HEK293 (cell line): ENCODE measurements around the gene NTSR2.

Experiments
- CTCF ChIA-PET: fragments of 350-600 bp; formaldehyde crosslinking; extraction: SDS; loops from one replicate; lab custom pipeline; 2021; ENCODE audit warnings: antibody characterized with exemption; lab: Yijun Ruan, JAX
- POLR2A ChIA-PET: fragments of 300-600 bp; formaldehyde crosslinking; extraction: SDS; loops from one replicate; lab custom pipeline; 2020; ENCODE audit warnings: antibody characterized with exemption, inconsistent platforms; lab: Yijun Ruan, JAX
- H3K27ac ChIP-seq: fragments of 200-500 bp; sonication (Bioruptor generic); 2 replicates; pipeline ENCODE4 v1.5.1; 2014; ENCODE audit warnings: low read depth, low read length, control low read depth, inconsistent platforms; ENCODE audit errors: extremely low read depth
- H3K36me3 ChIP-seq, 2 experiments: fragments of 200-500 bp in 1 of 2; sonication (Bioruptor generic) in 1 of 2; 1 replicate in 1 of 2; 2 replicates in 1 of 2; pipeline ENCODE4 v1.5.1; 2014 to 2017; ENCODE audit warnings: inconsistent platforms in 2 of 2, low read length in 2 of 2; ENCODE audit not compliant: control insufficient read depth in 2 of 2, insufficient read depth in 1 of 2
- H3K4me1 ChIP-seq: fragments of 200-500 bp; sonication (Bioruptor generic); 2 replicates; pipeline ENCODE4 v1.5.1; 2014; ENCODE audit warnings: mild to moderate bottlenecking, low read length, inconsistent platforms; ENCODE audit not compliant: control insufficient read depth, insufficient read depth
- H3K4me3 ChIP-seq: 2 replicates; pipeline ENCODE4 v1.5.1; 2011; ENCODE audit warnings: low read depth, mild to moderate bottlenecking, control low read depth, low read length, moderate library complexity
- H3K9me3 ChIP-seq: fragments of 200-500 bp; sonication (Bioruptor generic); 2 replicates; pipeline ENCODE4 v1.5.1; 2014; ENCODE audit warnings: low read depth, low read length, inconsistent platforms; ENCODE audit not compliant: control insufficient read depth, insufficient read depth
- EGR2 ChIP-seq: fragments of 450-650 bp; formaldehyde crosslinking; IDR thresholded peaks from 2 replicates; pipeline ENCODE4 v1.5.1; 2016; ENCODE audit warnings: low read depth, missing biosample characterization, missing genetic modification characterization
- HOXC10 ChIP-seq: sonication (generic); formaldehyde crosslinking; IDR thresholded peaks from 2 replicates; pipeline ENCODE4 v1.8.1; 2023; ENCODE audit warnings: mild to moderate bottlenecking, missing genetic modification reagents
- KLF17 ChIP-seq: fragments of 450-650 bp; formaldehyde crosslinking; IDR thresholded peaks from 2 replicates; pipeline ENCODE4 v1.5.1; 2016; ENCODE audit warnings: missing biosample characterization, missing genetic modification characterization
- PRDM1 ChIP-seq: fragments of 450-650 bp; formaldehyde crosslinking; IDR thresholded peaks from 2 replicates; pipeline ENCODE4; 2016; ENCODE audit warnings: missing biosample characterization, missing genetic modification characterization
- SCRT2 ChIP-seq: fragments of 450-650 bp; formaldehyde crosslinking; IDR thresholded peaks from 2 replicates; pipeline ENCODE4 v1.5.1; 2016; ENCODE audit warnings: missing biosample characterization, missing genetic modification characterization
- ZBTB48 ChIP-seq: fragments of 450-650 bp; formaldehyde crosslinking; IDR thresholded peaks from 2 replicates; pipeline ENCODE4 v1.5.1; 2016; ENCODE audit warnings: missing biosample characterization, missing genetic modification characterization
- ZBTB7A ChIP-seq: fragments of 450-650 bp; formaldehyde crosslinking; IDR thresholded peaks from 2 replicates; pipeline ENCODE4 v1.5.1; 2016; ENCODE audit warnings: low read depth, missing biosample characterization, missing genetic modification characterization
- ZFP41 ChIP-seq: fragments of 450-650 bp; formaldehyde crosslinking; IDR thresholded peaks from 2 replicates; pipeline ENCODE4 v1.5.1; 2016; ENCODE audit warnings: missing biosample characterization, missing genetic modification characterization, borderline replicate concordance
- ZNF146 ChIP-seq: fragments of 450-650 bp; formaldehyde crosslinking; IDR thresholded peaks from 2 replicates; pipeline ENCODE4 v1.5.1; 2016; ENCODE audit warnings: missing biosample characterization, missing genetic modification characterization
- ZNF335 ChIP-seq: fragments of 450-650 bp; formaldehyde crosslinking; conservative IDR thresholded peaks from 2 replicates; pipeline ENCODE4 v1.5.1; 2016; ENCODE audit warnings: missing biosample characterization, missing genetic modification characterization
- ZNF510 ChIP-seq: fragments of 450-650 bp; formaldehyde crosslinking; IDR thresholded peaks from 2 replicates; pipeline ENCODE4 v1.5.1; 2018; ENCODE audit warnings: mild to moderate bottlenecking, missing genetic modification characterization, missing biosample characterization; ENCODE audit not compliant: insufficient replicate concordance
- ZNF513 ChIP-seq: fragments of 450-650 bp; IDR thresholded peaks from 2 replicates; pipeline ENCODE4 v1.5.1; 2018; ENCODE audit warnings: missing biosample characterization, missing genetic modification characterization
- ZNF560 ChIP-seq: fragments of 450-650 bp; formaldehyde crosslinking; IDR thresholded peaks from 2 replicates; pipeline ENCODE4 v1.5.1; 2017; ENCODE audit warnings: missing biosample characterization, missing genetic modification characterization, borderline replicate concordance
- ZNF596 ChIP-seq: fragments of 450-650 bp; IDR thresholded peaks from 2 replicates; pipeline ENCODE4 v1.5.0; 2018; ENCODE audit warnings: missing biosample characterization, mild to moderate bottlenecking, missing genetic modification characterization, moderate library complexity
- ZNF701 ChIP-seq: fragments of 450-650 bp; formaldehyde crosslinking; IDR thresholded peaks from 2 replicates; pipeline ENCODE4 v1.5.1; 2016; ENCODE audit warnings: missing biosample characterization, missing genetic modification characterization
- ZNF776 ChIP-seq: fragments of 450-650 bp; formaldehyde crosslinking; IDR thresholded peaks from 2 replicates; pipeline ENCODE4 v1.5.0; 2017; ENCODE audit warnings: missing biosample characterization, missing genetic modification characterization, borderline replicate concordance
- ZNF791 ChIP-seq: fragments of 450-650 bp; formaldehyde crosslinking; IDR thresholded peaks from 2 replicates; pipeline ENCODE4 v1.5.1; 2016; ENCODE audit warnings: missing biosample characterization, missing genetic modification characterization
- ZSCAN18 ChIP-seq: fragments of 450-650 bp; formaldehyde crosslinking; IDR thresholded peaks from 2 replicates; pipeline ENCODE4 v1.5.1; 2016; ENCODE audit warnings: missing biosample characterization, missing genetic modification characterization
- TF ChIP-seq, protein P1 (sequence below): fragments of 450-650 bp; formaldehyde crosslinking; IDR thresholded peaks from 2 replicates; pipeline ENCODE4 v1.5.1; 2016; ENCODE audit warnings: missing biosample characterization, missing genetic modification characterization
- TF ChIP-seq, protein P2 (sequence below): fragments of 450-650 bp; formaldehyde crosslinking; IDR thresholded peaks from 2 replicates; pipeline ENCODE4 v1.5.1; 2016; ENCODE audit warnings: missing biosample characterization, missing genetic modification characterization
- TF ChIP-seq, protein P3 (sequence below): fragments of 450-650 bp; formaldehyde crosslinking; IDR thresholded peaks from 2 replicates; pipeline ENCODE4 v1.5.1; 2017; ENCODE audit warnings: missing biosample characterization, missing genetic modification characterization
- TF ChIP-seq, protein P4 (sequence below): fragments of 450-650 bp; formaldehyde crosslinking; IDR thresholded peaks from 2 replicates; pipeline ENCODE4 v1.5.1; 2016; ENCODE audit warnings: missing biosample characterization, missing genetic modification characterization

NTSR2 gene

GRCh38 chr2:11711354-11711716 is 41.3 kb upstream of the NTSR2 start:
- CTCF ChIA-PET: interaction anchor here (0.7 to 1.9 kb wide), 3 partner anchors 12 to 33 kb away, joined by 3 to 7 read pairs (median 6); no protein-coding TSS in a partner anchor
- Histone ChIP-seq H3K27ac (no peak overlapping the region), H3K4me3 (no peak overlapping the region), H3K36me3 (no peaks in the 10 kb centered on the region), H3K9me3 (no peaks in the 10 kb centered on the region), H3K4me1 (no peaks in the 10 kb centered on the region)
- TF ChIP-seq SCRT2 (no peak), ZFP41 (no peak), PRDM1 (tag by site-specific recombination) (no peak), ZNF701 (no peak), ZNF146 (no peak), ZNF510 (tag by site-specific recombination) (no peak), ZNF335 (tag by site-specific recombination) (no peak), ZSCAN18 (no peak)
- TF ChIP-seq, protein P1, sequence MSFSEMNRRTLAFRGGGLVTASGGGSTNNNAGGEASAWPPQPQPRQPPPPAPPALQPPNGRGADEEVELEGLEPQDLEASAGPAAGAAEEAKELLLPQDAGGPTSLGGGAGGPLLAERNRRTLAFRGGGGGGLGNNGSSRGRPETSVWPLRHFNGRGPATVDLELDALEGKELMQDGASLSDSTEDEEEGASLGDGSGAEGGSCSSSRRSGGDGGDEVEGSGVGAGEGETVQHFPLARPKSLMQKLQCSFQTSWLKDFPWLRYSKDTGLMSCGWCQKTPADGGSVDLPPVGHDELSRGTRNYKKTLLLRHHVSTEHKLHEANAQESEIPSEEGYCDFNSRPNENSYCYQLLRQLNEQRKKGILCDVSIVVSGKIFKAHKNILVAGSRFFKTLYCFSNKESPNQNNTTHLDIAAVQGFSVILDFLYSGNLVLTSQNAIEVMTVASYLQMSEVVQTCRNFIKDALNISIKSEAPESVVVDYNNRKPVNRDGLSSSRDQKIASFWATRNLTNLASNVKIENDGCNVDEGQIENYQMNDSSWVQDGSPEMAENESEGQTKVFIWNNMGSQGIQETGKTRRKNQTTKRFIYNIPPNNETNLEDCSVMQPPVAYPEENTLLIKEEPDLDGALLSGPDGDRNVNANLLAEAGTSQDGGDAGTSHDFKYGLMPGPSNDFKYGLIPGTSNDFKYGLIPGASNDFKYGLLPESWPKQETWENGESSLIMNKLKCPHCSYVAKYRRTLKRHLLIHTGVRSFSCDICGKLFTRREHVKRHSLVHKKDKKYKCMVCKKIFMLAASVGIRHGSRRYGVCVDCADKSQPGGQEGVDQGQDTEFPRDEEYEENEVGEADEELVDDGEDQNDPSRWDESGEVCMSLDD: no peak
- TF ChIP-seq, protein P2, sequence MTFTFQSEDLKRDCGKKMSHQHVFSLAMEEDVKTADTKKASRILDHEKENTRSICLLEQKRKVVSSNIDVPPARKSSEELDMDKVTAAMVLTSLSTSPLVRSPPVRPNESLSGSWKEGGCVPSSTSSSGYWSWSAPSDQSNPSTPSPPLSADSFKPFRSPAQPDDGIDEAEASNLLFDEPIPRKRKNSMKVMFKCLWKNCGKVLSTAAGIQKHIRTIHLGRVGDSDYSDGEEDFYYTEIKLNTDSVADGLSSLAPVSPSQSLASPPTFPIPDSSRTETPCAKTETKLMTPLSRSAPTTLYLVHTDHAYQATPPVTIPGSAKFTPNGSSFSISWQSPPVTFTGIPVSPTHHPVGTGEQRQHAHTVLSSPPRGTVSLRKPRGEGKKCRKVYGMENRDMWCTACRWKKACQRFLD (tag by site-specific recombination): no peak
- TF ChIP-seq, protein P3, sequence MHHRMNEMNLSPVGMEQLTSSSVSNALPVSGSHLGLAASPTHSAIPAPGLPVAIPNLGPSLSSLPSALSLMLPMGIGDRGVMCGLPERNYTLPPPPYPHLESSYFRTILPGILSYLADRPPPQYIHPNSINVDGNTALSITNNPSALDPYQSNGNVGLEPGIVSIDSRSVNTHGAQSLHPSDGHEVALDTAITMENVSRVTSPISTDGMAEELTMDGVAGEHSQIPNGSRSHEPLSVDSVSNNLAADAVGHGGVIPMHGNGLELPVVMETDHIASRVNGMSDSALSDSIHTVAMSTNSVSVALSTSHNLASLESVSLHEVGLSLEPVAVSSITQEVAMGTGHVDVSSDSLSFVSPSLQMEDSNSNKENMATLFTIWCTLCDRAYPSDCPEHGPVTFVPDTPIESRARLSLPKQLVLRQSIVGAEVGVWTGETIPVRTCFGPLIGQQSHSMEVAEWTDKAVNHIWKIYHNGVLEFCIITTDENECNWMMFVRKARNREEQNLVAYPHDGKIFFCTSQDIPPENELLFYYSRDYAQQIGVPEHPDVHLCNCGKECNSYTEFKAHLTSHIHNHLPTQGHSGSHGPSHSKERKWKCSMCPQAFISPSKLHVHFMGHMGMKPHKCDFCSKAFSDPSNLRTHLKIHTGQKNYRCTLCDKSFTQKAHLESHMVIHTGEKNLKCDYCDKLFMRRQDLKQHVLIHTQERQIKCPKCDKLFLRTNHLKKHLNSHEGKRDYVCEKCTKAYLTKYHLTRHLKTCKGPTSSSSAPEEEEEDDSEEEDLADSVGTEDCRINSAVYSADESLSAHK: no peak
- TF ChIP-seq, protein P4, sequence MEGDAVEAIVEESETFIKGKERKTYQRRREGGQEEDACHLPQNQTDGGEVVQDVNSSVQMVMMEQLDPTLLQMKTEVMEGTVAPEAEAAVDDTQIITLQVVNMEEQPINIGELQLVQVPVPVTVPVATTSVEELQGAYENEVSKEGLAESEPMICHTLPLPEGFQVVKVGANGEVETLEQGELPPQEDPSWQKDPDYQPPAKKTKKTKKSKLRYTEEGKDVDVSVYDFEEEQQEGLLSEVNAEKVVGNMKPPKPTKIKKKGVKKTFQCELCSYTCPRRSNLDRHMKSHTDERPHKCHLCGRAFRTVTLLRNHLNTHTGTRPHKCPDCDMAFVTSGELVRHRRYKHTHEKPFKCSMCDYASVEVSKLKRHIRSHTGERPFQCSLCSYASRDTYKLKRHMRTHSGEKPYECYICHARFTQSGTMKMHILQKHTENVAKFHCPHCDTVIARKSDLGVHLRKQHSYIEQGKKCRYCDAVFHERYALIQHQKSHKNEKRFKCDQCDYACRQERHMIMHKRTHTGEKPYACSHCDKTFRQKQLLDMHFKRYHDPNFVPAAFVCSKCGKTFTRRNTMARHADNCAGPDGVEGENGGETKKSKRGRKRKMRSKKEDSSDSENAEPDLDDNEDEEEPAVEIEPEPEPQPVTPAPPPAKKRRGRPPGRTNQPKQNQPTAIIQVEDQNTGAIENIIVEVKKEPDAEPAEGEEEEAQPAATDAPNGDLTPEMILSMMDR (tag by site-specific recombination): no peak
- POLR2A ChIA-PET: no interaction called here

DNA sequence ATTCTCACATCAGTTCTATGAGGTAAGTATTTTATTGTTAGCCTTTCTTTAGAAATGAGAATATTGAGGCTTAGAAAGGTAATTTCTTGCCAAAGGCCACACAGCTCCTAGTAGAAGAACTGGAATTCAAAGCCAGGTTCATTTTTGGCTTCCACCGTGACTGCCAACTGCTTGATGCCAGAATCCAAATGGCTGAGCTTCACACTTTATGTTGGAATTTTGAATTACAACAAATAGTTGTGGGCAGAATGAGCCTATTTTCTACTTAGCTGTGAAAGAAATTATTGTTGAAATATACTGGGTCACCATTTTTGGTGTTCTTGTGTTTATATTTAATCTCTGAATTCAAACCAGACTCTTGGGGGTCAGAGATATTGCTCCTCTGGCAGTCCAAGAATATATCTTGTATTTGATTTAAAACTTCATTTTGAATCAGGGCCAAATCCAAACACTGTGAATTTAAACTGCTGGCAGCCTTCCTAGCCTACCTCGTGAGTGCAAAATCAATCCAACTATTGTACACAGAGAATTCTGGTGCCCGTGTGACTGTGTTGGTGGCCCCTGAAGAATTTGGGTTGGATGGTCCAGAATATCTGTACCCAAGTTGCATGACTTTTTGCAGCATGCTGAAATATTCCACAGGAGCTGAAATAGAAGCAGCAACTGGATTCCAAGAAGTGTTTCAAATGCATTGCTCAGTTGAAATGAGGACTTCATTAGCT is 40.8 kb upstream of the NTSR2 start:
- CTCF ChIA-PET: interaction anchor here (0.6 to 1.9 kb wide), 6 partner anchors 12 to 859 kb away, joined by 3 to 7 read pairs (median 4); no protein-coding TSS in a partner anchor
- no peak overlapping the region for H3K4me3 ChIP-seq
- H3K27ac ChIP-seq: no peak overlapping the region
- POLR2A ChIA-PET: no interaction called here
- H3K4me1 ChIP-seq: no peaks in the 10 kb centered on the region
- no peaks in the 10 kb centered on the region for H3K9me3 ChIP-seq
- no peaks in the 10 kb centered on the region for H3K36me3 ChIP-seq
- TF ChIP-seq ZNF560 (tag by site-specific recombination) (no peak), ZNF513 (tag by site-specific recombination) (no peak), ZFP41 (no peak), ZNF776 (no peak), ZBTB7A (tag by site-specific recombination) (no peak), EGR2 (no peak), ZNF791 (tag by site-specific recombination) (no peak), ZNF596 (no peak), KLF17 (tag by site-specific recombination) (no peak), ZBTB48 (no peak), HOXC10 (CRISPR knock-in tag) (no peak)
